Spleen (tissue), 7 donors: ENCODE results near the gene DHX35.

Experiments
- CTCF ChIP-seq, 11 experiments: fragments of 200-600 bp in 7 of 11; fragments of 450-650 bp in 4 of 11; sonication (generic) in 4 of 11; IDR thresholded peaks in 8 of 11; conservative IDR thresholded peaks in 3 of 11; 1 replicate in 7 of 11; 2 replicates in 4 of 11; pipeline versions ENCODE4 v1.4.0 to v1.8.0; 2016 to 2021; ENCODE audit warnings: antibody characterized with exemption in 11 of 11, inconsistent platforms in 4 of 11, mild to moderate bottlenecking in 1 of 11
- POLR2A ChIP-seq, 3 donors: fragments of 450-650 bp; IDR thresholded peaks; one replicate each; pipeline ENCODE4 v1.5.1; 2017; ENCODE audit warnings: antibody characterized with exemption in 3 of 3, mild to moderate bottlenecking in 1 of 3
- donor health status: DM: no; HTN: no; CAD: no; lungs with moderate emphysema.
- donor health status: DM: no; HTN: no; CAD: no.
- donor health status: DM: no; HTN: no; CAD: no.

DNA sequence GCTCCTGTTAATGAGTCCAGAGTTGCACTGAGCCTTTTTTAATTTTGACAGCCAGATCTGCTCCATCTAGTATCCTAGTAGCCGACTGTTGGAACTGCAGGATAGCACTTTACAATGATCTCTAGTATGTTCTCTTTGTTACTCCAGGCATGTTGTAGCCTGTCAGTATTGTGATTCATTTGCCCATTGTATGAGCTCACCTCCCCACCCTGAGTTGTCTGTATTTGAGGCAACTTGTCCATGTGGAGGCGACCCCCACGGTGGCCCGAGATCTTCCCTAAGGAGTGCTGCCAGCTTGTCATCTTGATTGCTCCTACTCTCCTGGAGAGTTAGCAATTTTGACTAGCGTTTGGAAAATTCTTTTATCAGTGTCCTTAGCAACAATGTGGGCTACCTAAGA, 67.2 kb downstream of the DHX35 start:
- no peak for TF ChIP-seq CTCF (IDR thresholded peaks at IDR 0.05 in 8 of 11, conservative IDR thresholded peaks at IDR 0.05 in 3 of 11)
- TF ChIP-seq POLR2A (IDR thresholded peaks at IDR 0.05): no peak
